HEK293 (cell line): ENCODE data around the gene MPDU1.
A peak's percentile ranks its signal among the peaks of the same experiment; 100 is the strongest.

Experiments
- CTCF ChIP-seq: fragments of 450-650 bp; formaldehyde crosslinking; IDR thresholded peaks from 2 replicates; pipeline ENCODE4 v1.5.1; 2016; ENCODE audit warnings: missing biosample characterization, missing genetic modification characterization
- HOXC10 ChIP-seq: sonication (generic); formaldehyde crosslinking; IDR thresholded peaks from 2 replicates; pipeline ENCODE4 v1.8.1; 2023; ENCODE audit warnings: mild to moderate bottlenecking, missing genetic modification reagents
- INSM2 ChIP-seq: fragments of 450-650 bp; formaldehyde crosslinking; IDR thresholded peaks from 2 replicates; pipeline ENCODE4 v1.5.1; 2016; ENCODE audit warnings: missing biosample characterization, missing genetic modification characterization
- KLF10 ChIP-seq: fragments of 450-650 bp; IDR thresholded peaks from 2 replicates; pipeline ENCODE4 v1.5.1; 2018; ENCODE audit warnings: missing biosample characterization, mild to moderate bottlenecking, missing genetic modification characterization
- KLF8 ChIP-seq: fragments of 450-650 bp; formaldehyde crosslinking; IDR thresholded peaks from 2 replicates; pipeline ENCODE4 v1.5.1; 2016; ENCODE audit warnings: missing biosample characterization, missing genetic modification characterization
- PRDM2 ChIP-seq: fragments of 450-650 bp; formaldehyde crosslinking; IDR thresholded peaks from 2 replicates; pipeline ENCODE4 v1.5.1; 2016; ENCODE audit warnings: missing biosample characterization, missing genetic modification characterization, borderline replicate concordance
- REST ChIP-seq: fragments of 450-650 bp; formaldehyde crosslinking; IDR thresholded peaks from 2 replicates; pipeline ENCODE4 v1.5.1; 2016; ENCODE audit warnings: missing biosample characterization, missing genetic modification characterization
- YY1 ChIP-seq: fragments of 450-650 bp; formaldehyde crosslinking; IDR thresholded peaks from 2 replicates; pipeline ENCODE4 v1.5.1; 2018; ENCODE audit warnings: missing biosample characterization, missing genetic modification characterization
- YY2 ChIP-seq: fragments of 450-650 bp; formaldehyde crosslinking; IDR thresholded peaks from 2 replicates; pipeline ENCODE4 v1.5.1; 2016; ENCODE audit warnings: missing biosample characterization, missing genetic modification characterization
- ZBTB26 ChIP-seq: fragments of 450-650 bp; formaldehyde crosslinking; optimal IDR thresholded peaks from 2 replicates; pipeline ENCODE3; 2016; ENCODE audit warnings: missing biosample characterization, mild to moderate bottlenecking, missing genetic modification characterization
- ZBTB7A ChIP-seq: fragments of 450-650 bp; formaldehyde crosslinking; IDR thresholded peaks from 2 replicates; pipeline ENCODE4 v1.5.1; 2016; ENCODE audit warnings: low read depth, missing biosample characterization, missing genetic modification characterization
- ZBTB8A ChIP-seq: fragments of 450-650 bp; formaldehyde crosslinking; IDR thresholded peaks from 2 replicates; pipeline ENCODE4 v1.5.1; 2016; ENCODE audit warnings: missing biosample characterization, missing genetic modification characterization
- ZNF311 ChIP-seq: fragments of 450-650 bp; formaldehyde crosslinking; IDR thresholded peaks from 2 replicates; pipeline ENCODE4 v1.5.1; 2017; ENCODE audit warnings: missing biosample characterization, missing genetic modification characterization, borderline replicate concordance
- ZNF335 ChIP-seq: fragments of 450-650 bp; formaldehyde crosslinking; conservative IDR thresholded peaks from 2 replicates; pipeline ENCODE4 v1.5.1; 2016; ENCODE audit warnings: missing biosample characterization, missing genetic modification characterization
- ZNF37A ChIP-seq: fragments of 450-650 bp; IDR thresholded peaks from 2 replicates; pipeline ENCODE4 v1.5.1; 2018; ENCODE audit warnings: missing biosample characterization, missing genetic modification characterization
- ZNF391 ChIP-seq: fragments of 450-650 bp; formaldehyde crosslinking; IDR thresholded peaks from 2 replicates; pipeline ENCODE4 v1.5.1; 2016; ENCODE audit warnings: low read depth, missing biosample characterization, missing genetic modification characterization, borderline replicate concordance
- ZNF701 ChIP-seq: fragments of 450-650 bp; formaldehyde crosslinking; IDR thresholded peaks from 2 replicates; pipeline ENCODE4 v1.5.1; 2016; ENCODE audit warnings: missing biosample characterization, missing genetic modification characterization
- ZNF704 ChIP-seq: fragments of 450-650 bp; formaldehyde crosslinking; IDR thresholded peaks from 2 replicates; pipeline ENCODE4 v1.5.1; 2016; ENCODE audit warnings: missing biosample characterization, missing genetic modification characterization
- ZNF707 ChIP-seq: fragments of 450-650 bp; formaldehyde crosslinking; IDR thresholded peaks from 2 replicates; pipeline ENCODE4 v1.5.1; 2016; ENCODE audit warnings: missing biosample characterization, missing genetic modification characterization
- ZNF747 ChIP-seq: fragments of 450-650 bp; formaldehyde crosslinking; IDR thresholded peaks from 2 replicates; pipeline ENCODE4 v1.5.1; 2016; ENCODE audit warnings: missing biosample characterization, missing genetic modification characterization
- ZSCAN16 ChIP-seq: fragments of 450-650 bp; formaldehyde crosslinking; IDR thresholded peaks from 2 replicates; pipeline ENCODE4 v1.5.1; 2016; ENCODE audit warnings: missing biosample characterization, missing genetic modification characterization

MPDU1 gene

GRCh38 chr17:7572588-7573323 is 10.9 kb upstream of the MPDU1 start (continued):
- TF ChIP-seq ZNF704 (tag by site-specific recombination) (0 out of 2 replicates have a peak, but pooled peaks have one; percentile 11), ZBTB8A (tag by site-specific recombination) (0 out of 2 replicates have a peak, but pooled peaks have one; percentile 5), ZBTB26 (no peak), YY1 (tag by site-specific recombination) (peak; percentile 60; the same call in 1 of the 2 replicates), ZNF335 (tag by site-specific recombination) (no peak), ZNF707 (tag by site-specific recombination) (no peak), ZBTB7A (tag by site-specific recombination) (peak; percentile 29; the same call in 1 of the 2 replicates), ZNF391 (tag by site-specific recombination) (peak; percentile 23; the same call in 1 of the 2 replicates), ZNF311 (no peak), KLF10 (tag by site-specific recombination) (peak; percentile 21; the same call in 1 of the 2 replicates), KLF8 (tag by site-specific recombination) (peak; percentile 67), ZNF37A (tag by site-specific recombination) (0 out of 2 replicates have a peak, but pooled peaks have one; percentile 20), ZSCAN16 (tag by site-specific recombination) (peak; percentile 77; the same call in 1 of the 2 replicates), REST (tag by site-specific recombination) (peak; percentile 30; the same call in 1 of the 2 replicates), ZNF747 (tag by site-specific recombination) (peak; percentile 70), YY2 (peak; percentile 9), PRDM2 (tag by site-specific recombination) (0 out of 2 replicates have a peak, but pooled peaks have one; percentile 17), INSM2 (tag by site-specific recombination) (peak; percentile 41; the same call in 1 of the 2 replicates), CTCF (tag by site-specific recombination) (0 out of 2 replicates have a peak, but pooled peaks have one; percentile 38), HOXC10 (CRISPR knock-in tag) (0 out of 2 replicates have a peak, but pooled peaks have one; percentile 37), ZNF701 (tag by site-specific recombination) (no peak)
